GM10248 (cell line): Measurements from ENCODE around the gene MAGEA9.
"Not testable (repeated sequence)": the region's sequence is repeated elsewhere in the genome, so short reads cannot be mapped to it uniquely, and the experiment has no call there.

Experiments
- CTCF ChIA-PET: fragments of 300-600 bp; sonication (Branson Sonifier 250); formaldehyde crosslinking; extraction: SDS; loops from one replicate; lab custom pipeline; 2021; ENCODE audit warnings: antibody characterized with exemption; lab: Yijun Ruan, JAX
- POLR2A ChIA-PET: fragments of 350-650 bp; sonication (Branson Sonifier 250); formaldehyde crosslinking; extraction: SDS; loops from one replicate; lab custom pipeline; 2020; ENCODE audit warnings: antibody characterized with exemption; lab: Yijun Ruan, JAX
- DNase-seq: peaks from one replicate; pipeline ENCODE4 v3.0.0; 2012; ENCODE audit errors: extremely low spot score
- TF ChIP-seq, protein P1 (sequence below): IDR thresholded peaks from 2 replicates; pipeline ENCODE4 v1.5.1; 2012; ENCODE audit warnings: mild to moderate bottlenecking, low read depth; ENCODE audit errors: extremely low read depth, missing control alignments, control extremely low read depth

MAGEA9 gene, protein sequence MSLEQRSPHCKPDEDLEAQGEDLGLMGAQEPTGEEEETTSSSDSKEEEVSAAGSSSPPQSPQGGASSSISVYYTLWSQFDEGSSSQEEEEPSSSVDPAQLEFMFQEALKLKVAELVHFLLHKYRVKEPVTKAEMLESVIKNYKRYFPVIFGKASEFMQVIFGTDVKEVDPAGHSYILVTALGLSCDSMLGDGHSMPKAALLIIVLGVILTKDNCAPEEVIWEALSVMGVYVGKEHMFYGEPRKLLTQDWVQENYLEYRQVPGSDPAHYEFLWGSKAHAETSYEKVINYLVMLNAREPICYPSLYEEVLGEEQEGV

DNA sequence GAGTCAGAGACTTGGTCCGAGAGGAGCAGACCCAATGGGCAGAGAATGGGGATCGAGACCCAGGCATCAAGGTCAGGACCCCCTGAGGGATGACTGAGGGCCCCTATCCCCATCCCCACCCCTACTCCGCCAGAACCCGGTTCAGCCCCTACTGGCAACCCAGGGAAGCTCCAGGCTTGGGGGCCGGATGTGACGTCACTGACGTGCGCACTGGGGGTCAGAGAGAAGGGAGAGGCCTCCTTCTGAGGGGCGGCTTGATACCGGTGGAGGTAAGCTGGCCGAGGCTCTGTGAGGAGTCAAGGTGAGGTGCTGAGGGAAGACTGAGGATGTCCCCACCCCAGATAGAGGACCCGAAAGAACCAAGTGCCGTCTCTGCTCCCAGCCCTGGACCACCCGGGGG, at the start of gene MAGEA9:
Gene MAGEA9 (plus strand): TSS at position 204 of the 400 bp plus-strand sequence. CDS start 4,281 bp downstream, outside the sequence.
- CTCF ChIA-PET, POLR2A ChIA-PET, DNase-seq: not testable (repeated sequence)

DNA sequence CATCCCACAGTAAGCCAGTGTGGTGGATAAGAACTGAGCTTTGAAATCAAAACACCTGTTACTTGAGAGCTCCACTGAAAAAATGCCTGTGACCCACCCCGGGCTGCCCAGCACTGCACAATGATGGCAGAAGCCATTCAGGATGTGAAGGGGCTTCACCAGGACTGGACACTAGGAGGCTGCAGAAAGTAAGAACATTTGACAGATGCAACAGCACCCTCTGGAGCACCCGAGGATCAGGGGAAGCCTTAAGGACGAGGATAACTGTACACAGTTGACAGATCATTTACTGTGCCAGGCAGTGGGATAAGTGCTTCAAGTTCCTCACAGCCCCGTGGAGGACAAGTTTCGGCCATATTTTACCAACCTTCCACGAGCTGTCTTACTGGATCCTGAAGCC, 39.5 kb upstream of the MAGEA9 start:
- POLR2A ChIA-PET, CTCF ChIA-PET, DNase-seq: not testable (repeated sequence)

DNA sequence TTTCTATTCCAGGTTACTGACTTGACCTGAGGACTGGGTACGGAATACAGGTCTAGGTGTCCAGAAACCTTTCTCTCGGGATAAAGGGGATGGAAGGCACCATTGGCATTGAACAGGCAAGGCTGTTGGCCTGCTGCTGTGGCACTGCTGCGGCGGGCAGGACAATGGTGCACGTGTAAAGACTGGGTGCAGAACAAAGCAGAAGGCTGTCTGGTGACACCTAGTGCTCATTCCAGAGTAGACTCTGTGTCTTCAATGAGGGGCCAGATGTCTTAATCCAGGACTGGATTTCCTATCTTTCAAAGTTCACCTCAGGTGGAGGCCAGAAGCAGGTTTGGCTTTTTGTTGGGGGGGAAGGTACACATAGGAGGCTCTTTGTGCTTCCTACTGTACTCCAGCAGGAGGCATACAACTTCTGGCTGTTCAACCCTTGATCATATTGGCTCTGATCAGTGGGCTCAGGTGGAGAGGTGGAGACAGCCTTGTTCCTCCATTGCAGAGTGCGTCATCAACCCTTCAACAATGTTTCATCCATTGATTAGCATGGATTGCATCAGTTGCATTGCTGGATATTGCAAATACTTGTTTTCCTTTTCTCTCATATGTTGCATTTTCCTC, 35.2 kb upstream of the MAGEA9 start:
- CTCF ChIA-PET, DNase-seq, POLR2A ChIA-PET: not testable (repeated sequence)

DNA sequence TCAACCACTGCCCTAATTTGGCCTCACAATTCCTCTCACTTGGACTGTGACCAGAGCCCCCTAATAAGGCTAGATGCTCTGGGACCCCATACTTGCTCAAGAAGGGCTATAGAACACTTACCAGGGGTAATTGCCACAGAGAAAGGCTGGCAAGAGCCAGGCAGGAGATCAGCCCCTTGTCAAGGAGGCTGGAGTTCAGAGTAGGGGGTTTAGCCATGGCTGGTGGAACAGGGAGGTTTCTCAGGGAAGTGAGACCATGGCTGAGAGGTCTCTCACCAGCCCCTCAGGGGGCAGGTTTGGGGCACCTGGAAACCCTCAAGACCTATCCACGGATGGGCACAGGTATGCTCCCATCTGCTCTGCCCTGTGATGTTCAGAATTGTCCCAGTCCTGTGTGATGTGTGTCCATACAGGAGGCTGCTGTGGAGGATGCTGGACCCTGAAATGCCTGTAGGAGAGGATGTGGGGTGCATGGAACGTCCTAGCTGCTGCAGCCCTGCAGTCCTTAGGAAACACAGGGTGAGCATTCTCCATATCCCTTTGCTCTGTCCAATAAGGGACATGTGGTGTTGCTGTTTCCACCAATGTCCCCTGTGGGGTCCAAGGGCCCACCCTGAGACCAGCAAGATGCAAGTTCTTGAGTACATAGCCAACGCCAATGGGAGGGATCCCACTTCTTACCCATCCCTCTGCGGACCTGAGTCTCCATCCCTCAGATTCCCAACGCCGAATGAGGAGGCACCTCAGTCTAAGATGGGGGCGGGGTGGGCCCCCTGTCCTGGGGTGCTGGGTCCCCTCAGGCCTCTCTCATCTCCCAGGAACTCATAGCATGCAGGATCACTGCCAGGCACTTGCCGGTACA, 24.3 kb upstream of the MAGEA9 start:
- ChIA-PET CTCF (no interaction called here), POLR2A (no interaction called here)
- TF ChIP-seq, protein P1, sequence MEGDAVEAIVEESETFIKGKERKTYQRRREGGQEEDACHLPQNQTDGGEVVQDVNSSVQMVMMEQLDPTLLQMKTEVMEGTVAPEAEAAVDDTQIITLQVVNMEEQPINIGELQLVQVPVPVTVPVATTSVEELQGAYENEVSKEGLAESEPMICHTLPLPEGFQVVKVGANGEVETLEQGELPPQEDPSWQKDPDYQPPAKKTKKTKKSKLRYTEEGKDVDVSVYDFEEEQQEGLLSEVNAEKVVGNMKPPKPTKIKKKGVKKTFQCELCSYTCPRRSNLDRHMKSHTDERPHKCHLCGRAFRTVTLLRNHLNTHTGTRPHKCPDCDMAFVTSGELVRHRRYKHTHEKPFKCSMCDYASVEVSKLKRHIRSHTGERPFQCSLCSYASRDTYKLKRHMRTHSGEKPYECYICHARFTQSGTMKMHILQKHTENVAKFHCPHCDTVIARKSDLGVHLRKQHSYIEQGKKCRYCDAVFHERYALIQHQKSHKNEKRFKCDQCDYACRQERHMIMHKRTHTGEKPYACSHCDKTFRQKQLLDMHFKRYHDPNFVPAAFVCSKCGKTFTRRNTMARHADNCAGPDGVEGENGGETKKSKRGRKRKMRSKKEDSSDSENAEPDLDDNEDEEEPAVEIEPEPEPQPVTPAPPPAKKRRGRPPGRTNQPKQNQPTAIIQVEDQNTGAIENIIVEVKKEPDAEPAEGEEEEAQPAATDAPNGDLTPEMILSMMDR: no peak
- DNase-seq: no peak

DNA sequence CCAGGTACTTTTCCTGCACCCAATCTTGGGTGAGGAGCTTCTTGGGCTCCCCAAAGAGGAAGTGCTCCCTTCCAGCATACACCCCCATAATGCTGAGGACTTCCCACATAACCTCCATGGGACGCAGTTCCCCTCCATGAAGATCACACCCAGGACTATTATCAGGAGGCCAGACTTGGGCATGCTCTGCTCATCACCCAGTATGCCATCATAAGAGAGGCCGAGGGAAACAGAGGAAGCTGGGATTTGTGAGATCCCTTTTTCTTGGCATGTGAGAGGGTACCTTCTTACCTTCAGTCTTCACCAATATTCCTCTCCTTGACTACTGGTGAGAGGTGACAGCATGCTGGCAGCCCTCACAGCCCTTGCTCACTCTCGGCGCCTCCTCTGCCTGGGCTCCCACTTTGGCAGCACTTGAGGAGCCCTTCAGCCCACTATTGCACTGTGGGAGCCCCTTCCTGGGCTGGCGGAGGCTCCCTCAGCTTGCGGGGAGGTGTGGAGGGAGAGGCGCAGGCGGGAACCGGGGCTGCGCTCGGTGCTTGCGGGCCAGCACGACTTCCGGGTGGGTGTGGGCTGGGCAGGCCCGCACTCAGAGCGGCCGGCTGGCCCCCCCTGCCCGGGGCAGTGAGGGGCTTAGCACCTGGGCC, 23.5 kb upstream of the MAGEA9 start:
- CTCF ChIA-PET: no interaction called here
- POLR2A ChIA-PET: no interaction called here
- no peak for DNase-seq
- TF ChIP-seq, protein P1: no peak

DNA sequence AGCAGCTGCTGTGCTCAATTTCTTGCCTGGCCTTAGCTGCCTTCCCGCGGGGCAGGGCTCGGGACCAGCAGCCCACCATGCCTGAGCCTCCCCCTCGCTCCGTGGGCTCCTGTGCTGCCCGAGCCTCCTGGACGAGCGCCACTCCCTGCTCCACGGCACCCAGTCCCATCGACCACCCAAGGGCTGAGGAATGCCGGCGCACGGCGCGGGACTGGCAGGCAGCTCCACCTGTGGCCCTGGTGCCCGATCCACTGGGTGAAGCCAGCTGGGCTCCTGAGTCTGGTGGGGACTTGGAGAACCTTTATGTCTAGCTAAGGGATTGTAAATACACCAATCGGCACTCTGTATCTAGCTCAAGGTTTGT, 23.0 kb upstream of the MAGEA9 start:
- POLR2A ChIA-PET: not testable (repeated sequence)

DNA sequence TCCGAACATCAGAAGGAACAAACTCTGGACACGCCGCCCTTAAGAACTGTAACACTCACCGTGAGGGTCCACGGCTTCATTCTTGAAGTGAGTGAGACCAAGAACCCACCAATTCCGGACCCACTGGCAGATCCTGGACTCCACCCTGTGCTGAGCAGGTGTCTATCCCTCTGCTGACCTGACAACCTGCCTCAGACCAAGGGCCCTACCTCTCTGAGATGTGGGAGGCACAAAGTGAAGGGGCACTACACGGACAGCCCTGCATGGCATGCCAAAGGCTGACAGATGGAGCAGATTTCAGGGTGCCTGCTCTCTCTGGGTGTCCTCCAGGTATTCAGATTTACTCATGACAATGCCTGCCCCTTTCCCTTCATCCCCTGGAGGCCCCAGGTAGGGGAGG, 21.9 kb upstream of the MAGEA9 start:
- POLR2A ChIA-PET: no interaction called here
- no peak for DNase-seq
- TF ChIP-seq, protein P1: no peak
- CTCF ChIA-PET: no interaction called here

More for the DNA sequence above, 23.0 kb upstream of the MAGEA9 start:
- DNase-seq, CTCF ChIA-PET: not testable (repeated sequence)

DNA sequence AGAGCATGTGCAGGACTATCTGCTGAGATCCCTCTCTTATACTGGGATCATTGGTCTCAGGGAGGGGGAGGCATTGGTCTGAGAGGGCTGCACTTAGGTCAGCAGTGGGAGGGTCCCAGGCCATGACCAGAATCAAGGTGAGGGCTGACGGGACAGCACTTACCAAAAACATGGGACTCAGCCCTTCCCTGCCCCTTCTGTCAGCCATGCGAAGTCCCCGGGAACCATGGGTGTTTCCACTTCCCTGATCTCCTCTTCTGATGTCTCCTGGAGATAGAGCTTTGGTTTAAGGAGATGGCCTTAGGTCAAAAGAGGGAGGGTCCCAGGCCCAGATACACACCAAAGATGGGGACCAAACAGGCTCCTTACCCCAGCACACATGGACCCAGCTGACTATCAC, 20.8 kb upstream of the MAGEA9 start:
- TF ChIP-seq, protein P1: no peak
- DNase-seq: no peak
- ChIA-PET CTCF (no interaction called here), POLR2A (no interaction called here)

DNA sequence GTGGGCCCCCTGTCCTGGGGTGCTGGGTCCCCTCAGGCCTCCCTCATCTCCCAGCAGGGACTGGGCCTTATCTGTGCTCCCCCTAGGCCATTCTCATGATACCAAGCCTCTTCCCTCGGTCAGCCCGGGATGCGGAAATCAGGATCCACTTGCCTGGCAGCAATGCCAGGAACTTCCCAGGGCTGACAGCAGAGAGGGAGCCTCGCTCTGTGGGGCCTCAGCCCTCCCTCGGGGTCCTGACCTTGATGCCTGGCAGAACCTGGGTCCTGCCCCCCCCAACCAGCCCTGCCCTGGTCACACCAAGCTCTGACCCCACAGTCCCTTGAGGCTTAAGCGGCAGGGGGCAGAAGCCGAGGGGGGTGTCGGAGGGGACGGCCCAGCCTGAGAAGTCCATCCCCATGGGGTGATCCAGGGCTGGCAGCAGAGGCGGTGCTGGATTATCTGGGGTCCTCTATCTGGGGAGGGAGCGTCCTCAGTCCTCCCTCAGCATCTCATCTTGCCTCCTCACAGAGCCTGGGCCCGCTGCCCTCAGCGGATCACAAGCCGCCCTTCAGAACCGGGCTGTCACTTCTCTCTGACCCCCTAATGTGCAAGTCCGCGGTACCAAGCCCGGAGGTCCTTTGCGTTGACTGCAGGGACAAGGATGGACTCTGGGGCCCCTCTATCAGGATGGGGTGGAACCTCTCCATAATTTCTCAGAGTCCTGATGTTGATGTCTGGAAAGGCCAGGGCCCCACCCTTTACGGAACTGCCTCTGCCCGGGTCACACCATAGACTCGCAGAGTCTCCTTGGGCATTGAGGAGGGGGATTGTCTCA, 19.7 kb upstream of the MAGEA9 start:
- POLR2A ChIA-PET, CTCF ChIA-PET, DNase-seq: not testable (repeated sequence)
